H7 (cell line): ENCODE data around the gene UCN2. TPM values are rescaled to one million over a fixed set of nuclear protein-coding genes. Genes with fewer than 3 reads are reported as not detected.
"Not testable (repeated sequence)": the region's sequence is repeated elsewhere in the genome, so short reads cannot be mapped to it uniquely, and the experiment has no call there.

ENCODE experiments used
- DNase-seq: peaks from one replicate; pipeline ENCODE4 v3.0.0; 2012
- H3K27me3 ChIP-seq: 2 replicates; pipeline ENCODE4 v1.6.0; 2011; ENCODE audit warnings: mild to moderate bottlenecking, low read length; ENCODE audit not compliant: control insufficient read depth, insufficient read depth
- H3K36me3 ChIP-seq: replicated peaks from 2 replicates; pipeline ENCODE4 v1.5.1; 2011; ENCODE audit warnings: low read length; ENCODE audit not compliant: control insufficient read depth, insufficient read depth
- H3K4me3 ChIP-seq: 2 replicates; pipeline ENCODE4 v1.5.1; 2011; ENCODE audit warnings: low read depth, mild to moderate bottlenecking, control low read depth, low read length, moderate library complexity; ENCODE audit not compliant: insufficient read depth
- total RNA-seq: library from RNA; depleted of rRNA; stranded (reverse); fragments of >200 nt; shearing (Covaris generic); gene quantifications from 2 replicates; pipeline ENCODE4 v1.2.3, GENCODE V29; 2014

The UCN2 gene
- total RNA-seq, 1 experiment from 2014 or later: 0.69 TPM

DNA sequence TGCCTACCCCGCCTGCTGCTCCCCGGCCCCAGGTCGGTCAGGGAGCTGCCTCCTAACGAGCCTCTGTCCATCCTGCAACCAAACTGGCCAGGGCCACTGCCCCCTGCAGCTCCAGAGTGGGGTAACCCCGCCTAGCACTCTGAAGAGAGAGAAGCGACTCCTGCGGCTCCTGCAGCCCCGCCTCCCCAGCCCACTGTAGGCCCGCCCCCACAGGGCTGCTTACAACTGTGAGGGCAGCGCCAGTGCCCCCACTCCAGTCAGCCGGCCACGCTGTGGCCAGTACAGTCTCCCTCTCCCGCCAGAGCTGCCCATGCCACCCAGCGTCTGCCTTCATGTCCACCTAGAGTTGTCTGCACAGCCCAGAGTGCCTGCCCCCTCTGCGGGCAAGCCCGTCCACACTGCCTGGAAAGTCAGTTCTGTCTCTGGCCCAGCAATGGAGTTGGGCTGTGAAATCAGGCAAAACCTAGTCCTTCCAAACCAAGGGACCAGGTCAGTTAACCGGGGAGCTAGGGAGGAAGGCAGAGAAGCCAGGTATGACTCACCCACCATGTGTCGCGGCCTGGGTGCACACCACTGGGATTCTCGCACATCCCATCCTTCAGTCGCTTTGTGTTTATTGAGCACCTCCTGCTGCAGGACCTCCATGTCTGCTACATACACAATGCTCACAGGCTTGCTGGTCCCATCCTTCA lies 2.4 kb downstream of the UCN2 start:
- no peaks in the 10 kb centered on the region for H3K27me3 ChIP-seq
- H3K4me3 ChIP-seq: no peak overlapping the region
- no peaks in the 10 kb centered on the region; the same call in 1 of the 2 replicates for H3K36me3 ChIP-seq
- DNase-seq: peak; percentile 96

DNA sequence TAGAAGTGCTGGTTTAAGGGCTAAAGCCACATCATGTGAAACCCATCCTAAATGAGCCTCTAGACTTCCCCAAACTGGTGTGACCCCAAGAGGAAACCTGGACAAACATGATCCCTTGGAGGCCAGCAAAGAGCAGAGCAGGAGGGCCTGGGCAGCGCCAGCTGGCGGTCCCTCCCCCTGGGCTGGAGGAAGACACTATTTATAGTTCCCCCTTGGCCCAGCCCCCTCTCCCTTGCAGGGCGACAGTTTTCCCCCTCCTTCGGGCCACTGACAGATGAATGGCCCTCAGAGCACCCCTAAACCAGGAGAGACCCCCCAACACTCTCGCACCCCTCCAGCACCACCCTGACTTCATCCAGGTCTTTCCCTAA lies 2.9 kb downstream of the UCN2 start:
- no peaks in the 10 kb centered on the region; the same call in 1 of the 2 replicates for H3K36me3 ChIP-seq

DNA sequence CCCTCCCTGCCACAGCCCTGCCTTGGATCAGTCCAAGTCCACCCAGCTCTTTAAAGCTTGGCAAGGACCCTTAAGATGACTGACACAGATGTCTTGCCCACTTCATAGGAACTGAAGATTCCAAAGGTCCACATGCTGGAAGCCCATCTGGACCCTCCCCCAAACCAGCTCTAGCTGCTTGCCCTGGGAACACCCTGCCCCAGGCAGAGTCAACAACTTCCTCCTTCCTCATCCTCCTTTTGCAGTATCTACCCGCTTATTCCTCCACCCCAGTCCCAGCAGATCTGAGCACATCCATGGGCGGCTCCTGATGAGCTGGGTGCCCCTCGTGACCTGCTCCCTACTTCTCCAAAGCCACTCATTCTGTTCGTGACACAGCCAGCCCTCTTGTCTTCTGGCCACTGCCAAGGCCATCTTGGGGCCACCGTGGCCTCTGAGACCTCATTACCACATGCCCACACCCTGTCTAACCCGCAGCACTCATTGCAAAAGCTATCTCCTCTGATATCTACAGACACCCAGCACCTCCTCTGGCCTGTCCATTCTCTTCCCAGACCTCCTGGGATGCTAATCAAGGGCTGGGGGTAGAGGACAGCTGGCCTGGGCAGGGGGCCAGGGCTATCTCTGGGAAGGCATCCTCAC lies 5.0 kb downstream of the UCN2 start:
- no peaks in the 10 kb centered on the region; the same call in 1 of the 2 replicates for H3K36me3 ChIP-seq
- H3K4me3 ChIP-seq: no peak overlapping the region
- H3K27me3 ChIP-seq: no peaks in the 10 kb centered on the region
- DNase-seq: peak; percentile 28

More for the DNA sequence above, 2.9 kb downstream of the UCN2 start:
- DNase-seq: no peak
- no peak overlapping the region for H3K4me3 ChIP-seq
- H3K27me3 ChIP-seq: no peaks in the 10 kb centered on the region

DNA sequence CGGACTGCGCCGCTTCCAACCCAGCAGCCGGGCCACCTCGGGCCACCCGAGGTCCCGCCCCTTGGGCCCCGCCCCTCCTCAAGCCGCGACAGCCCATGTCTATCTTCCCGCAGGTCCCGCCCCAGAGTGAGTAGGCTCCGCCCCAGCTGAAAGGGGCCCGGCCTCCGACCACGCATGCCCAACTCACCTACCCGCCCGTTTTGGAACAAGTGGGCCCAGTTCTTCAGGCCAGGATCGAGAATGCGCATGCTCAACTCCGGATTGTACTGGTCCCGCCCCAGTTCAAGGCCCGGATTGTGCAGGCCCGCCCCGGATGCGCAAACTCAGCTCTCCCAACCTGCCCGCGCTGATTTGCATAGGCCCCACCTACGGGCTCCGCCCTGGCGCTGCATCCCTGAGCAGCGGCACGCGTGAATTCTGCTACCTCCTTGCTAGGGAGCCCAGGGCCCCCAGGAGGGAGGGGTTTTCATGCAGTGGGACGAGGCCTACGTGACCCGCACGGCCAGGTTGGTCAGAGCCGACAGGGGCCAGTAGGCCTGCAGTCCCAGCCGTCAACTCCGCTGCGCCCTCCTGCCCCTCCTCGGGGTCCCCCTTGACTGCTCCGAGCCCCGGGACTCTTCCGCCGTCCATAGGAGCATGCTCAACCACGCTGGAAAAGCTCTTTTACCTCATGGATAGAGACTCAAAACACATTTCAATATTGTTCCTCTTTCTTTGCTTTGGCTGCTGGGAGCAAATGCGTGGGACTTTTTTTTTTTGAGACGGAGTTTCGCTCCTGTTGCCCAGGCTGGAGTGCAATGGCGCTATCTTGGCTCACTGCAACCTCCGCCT lies 6.6 kb downstream of the UCN2 start, which contains the start of gene PFKFB4:
TSS of gene PFKFB4 (minus strand) at position 8 of the 831 bp plus-strand sequence. CDS start 26 bp downstream, outside the sequence.
- Histone ChIP-seq H3K4me3 (peak within 1 kb of the TSS; percentile 75), H3K36me3 (no peaks in the 10 kb centered on the region; the same call in 1 of the 2 replicates), H3K27me3 (no peaks in the 10 kb centered on the region)
- DNase-seq: peak; percentile 100

DNA sequence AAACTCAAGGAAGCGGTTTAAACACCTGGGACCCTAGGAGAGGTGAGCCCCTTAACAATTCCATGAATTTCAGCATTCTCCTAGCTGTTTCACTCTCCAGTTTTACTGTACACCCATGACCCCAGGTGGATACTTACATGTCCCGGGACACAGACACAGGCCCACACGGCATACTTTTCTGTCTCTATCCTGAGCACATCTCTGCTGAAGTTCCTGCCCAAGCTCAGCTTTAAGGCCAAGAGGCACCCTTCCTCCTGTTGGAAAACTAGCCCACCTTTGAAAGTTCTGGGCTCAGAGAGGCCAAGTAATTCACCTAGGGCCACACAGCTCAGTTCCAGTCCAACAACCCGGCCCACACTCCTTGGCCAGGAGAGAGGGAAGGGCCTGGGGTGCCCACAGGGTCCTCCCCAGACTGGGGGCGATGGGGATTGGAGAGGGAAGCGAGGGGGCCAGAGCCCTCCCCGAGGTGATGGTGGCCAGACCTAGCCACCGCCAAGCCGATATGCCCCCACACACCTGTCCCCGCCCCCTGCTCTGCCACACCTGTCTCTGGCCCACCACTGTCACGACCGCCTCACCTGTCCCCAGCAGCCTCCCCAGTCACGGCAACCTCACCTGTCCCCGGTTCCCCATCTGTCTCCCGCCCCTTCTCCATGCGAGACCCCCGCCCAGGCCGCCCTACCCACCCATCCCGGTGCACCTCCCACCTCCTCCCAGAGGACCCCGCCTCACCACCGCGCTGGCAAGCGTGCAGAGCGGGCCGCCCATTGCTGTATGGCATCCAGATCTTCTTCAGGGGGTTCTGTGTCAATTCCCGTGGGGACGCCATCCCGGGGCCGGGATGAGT lies 7.4 kb downstream of the UCN2 start:
- no peaks in the 10 kb centered on the region; the same call in 1 of the 2 replicates for H3K36me3 ChIP-seq
- no peaks in the 10 kb centered on the region for H3K27me3 ChIP-seq
- H3K4me3 ChIP-seq: peak overlapping the region; percentile 75
- no peak for DNase-seq

DNA sequence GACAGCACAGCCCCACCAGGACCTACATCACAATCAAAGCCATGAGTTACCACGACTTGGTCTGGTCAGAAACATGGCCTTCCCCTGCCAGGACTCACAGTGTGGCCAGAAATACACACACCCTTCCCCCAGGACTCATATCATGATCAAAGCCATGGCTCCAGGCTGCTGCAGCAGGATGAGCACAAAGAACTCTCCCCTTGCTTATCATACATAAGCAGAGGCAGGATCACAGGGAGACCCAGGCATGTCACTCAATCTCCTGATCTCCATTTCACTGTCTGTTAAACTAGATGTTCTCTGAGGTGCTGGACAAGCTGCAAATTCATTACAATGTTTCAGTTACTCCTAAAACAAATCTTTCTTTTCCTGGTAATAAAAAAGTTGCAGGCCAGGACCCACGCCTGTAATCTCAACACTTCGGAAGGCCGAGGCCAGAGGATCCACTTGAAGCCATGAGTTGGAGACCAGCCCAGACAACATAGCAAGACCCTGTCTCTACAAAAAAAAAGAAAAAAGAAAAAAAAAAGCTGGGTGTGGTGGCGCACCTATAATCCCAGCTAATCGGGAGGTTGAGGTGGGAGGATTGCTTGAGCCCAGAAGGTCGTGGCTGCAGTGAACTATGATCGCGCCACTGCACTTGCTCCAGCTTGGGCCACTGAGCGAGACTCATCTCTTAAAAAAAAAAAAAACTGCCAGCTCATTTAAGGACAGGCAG lies 8.2 kb downstream of the UCN2 start:
- Histone ChIP-seq H3K36me3 (no peaks in the 10 kb centered on the region; the same call in 1 of the 2 replicates), H3K4me3 (no peak overlapping the region; the same call in 1 of the 2 replicates), H3K27me3 (no peaks in the 10 kb centered on the region)
- no peak for DNase-seq

DNA sequence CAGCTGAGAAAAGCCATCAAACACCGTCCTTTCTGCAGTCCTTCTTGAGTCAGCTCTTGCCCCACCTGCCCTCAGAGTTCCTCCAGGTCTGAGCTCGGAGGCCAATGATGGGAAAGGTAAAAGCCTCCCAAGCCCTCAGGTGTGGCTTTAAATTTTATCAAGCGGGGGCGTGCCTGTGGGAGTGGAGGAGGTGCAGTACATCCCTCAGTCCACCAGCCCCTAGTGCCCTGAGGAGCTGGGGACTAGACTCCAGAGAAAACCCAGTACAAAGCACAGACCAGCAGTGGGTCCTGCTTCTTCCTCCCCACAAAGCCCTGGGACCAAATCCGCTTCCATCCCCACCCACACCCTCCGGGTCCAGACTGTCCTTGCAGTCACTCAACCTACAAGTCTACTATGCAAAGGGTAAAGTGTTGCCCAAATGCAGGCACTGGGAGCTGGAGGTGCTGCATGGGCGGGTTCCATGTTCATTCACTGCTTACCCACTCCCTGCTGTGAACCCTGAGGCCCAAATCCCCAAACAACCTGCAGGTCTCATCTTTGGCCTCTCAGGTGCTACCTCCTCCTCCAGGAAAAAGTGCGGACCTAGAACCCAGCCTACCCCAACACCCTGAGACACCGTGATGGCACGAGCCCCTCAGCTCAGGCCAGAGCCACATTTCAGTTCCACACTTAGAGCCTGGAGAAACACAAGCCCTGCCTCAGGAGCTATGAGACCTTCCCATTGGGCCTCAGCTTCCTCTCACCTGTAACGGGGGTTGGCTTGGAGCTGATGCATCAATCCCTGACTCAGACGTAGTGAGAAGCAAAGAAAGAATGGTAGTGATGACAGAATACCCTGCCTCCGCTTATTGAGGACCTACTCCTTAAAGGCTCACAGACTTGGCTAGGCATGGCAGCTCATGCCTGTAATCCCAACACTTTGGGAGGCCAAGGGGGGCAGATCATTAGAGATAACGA lies 9.4 kb downstream of the UCN2 start:
- no peaks in the 10 kb centered on the region; the same call in 1 of the 2 replicates for H3K36me3 ChIP-seq
- DNase-seq: no peak
- H3K27me3 ChIP-seq: no peaks in the 10 kb centered on the region
- H3K4me3 ChIP-seq: no peak overlapping the region

DNA sequence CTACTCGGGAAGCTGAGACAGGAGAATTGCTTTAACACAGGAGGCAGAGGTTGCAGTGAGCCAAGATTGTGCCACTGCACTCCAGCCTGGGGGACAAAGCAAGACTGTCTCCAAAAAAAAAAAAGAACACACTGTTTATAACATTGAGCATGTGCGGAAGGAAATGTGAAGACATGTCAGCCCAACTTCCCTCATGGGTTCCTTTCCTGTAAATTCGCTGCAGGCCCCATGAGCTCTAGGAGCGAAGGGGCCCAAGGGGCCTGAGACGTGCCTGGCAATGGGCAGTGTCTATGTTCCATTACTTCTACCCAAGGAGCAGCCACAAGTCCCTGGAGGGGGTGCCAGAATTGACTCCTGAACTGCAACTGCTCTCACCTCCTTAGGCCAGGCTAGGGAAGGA lies 10.2 kb downstream of the UCN2 start:
- no peak overlapping the region for H3K4me3 ChIP-seq
- peaks cover 1% of the 10 kb centered on the region; the same call in 1 of the 2 replicates for H3K36me3 ChIP-seq
- no peak for DNase-seq
- H3K27me3 ChIP-seq: no peaks in the 10 kb centered on the region

DNA sequence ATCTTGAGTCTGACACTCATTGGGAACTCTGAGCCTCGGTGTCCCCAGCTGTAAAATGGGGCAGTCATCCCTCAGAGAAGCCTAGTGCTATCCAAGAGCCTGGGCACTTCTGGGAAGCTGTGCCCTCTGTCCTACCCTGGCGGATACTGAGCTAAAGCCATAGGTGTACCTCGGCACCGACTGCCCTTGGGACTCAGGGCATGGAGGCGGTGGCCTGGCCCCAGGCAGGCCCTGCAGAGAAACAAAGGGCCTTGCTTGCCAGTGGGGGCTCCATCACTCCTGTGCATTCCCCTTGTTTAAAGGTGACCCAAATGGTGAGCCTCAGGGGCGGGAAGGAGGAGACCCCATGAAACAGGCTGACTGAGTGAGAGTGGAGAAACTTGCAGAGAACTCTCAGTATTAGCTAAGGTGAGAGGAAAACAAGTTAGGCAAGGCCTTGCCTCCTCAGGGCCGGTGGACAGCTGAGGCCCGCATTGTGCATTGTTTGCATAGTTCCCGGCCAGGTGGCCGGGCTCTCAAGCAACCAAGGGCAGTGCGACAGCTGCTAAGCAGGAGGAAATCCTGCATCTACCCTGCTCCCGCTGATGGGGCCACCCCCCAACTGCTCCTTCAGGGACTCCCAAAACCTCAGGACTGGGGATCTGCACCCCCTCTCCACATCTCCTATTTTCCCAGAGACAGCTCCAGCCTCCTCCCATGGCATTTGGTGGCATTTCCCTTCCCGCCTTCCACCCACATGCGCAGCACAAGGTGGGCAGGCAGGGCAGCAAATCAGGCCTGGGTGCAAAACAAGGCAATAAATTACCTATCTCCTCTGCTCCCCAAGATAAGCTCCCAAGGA lies 11.2 kb downstream of the UCN2 start:
- Histone ChIP-seq H3K27me3 (no peaks in the 10 kb centered on the region), H3K4me3 (no peak overlapping the region), H3K36me3 (peaks cover 6% of the 10 kb centered on the region)
- DNase-seq: peak; percentile 39

DNA sequence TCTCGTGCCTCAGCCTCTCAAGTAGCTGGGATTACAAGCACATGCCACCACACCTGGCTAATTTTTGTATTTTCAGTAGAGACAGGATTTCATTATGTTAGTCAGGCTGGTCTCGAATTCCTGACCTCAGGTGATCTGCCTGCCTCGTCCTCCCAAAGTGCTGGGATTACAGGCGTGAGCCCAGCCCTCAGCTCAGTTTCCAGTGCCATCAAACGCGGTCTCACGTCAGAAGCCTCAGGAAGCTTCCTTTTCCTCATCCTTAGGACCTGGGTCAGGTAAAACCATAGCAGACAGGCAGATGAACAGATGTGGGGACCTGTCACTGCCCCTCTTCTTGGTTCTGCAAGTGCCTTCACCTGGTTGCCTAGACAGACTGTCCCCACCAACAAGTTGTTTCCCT lies 11.9 kb downstream of the UCN2 start:
- H3K27me3 ChIP-seq, H3K4me3 ChIP-seq, DNase-seq, H3K36me3 ChIP-seq: not testable (repeated sequence)

DNA sequence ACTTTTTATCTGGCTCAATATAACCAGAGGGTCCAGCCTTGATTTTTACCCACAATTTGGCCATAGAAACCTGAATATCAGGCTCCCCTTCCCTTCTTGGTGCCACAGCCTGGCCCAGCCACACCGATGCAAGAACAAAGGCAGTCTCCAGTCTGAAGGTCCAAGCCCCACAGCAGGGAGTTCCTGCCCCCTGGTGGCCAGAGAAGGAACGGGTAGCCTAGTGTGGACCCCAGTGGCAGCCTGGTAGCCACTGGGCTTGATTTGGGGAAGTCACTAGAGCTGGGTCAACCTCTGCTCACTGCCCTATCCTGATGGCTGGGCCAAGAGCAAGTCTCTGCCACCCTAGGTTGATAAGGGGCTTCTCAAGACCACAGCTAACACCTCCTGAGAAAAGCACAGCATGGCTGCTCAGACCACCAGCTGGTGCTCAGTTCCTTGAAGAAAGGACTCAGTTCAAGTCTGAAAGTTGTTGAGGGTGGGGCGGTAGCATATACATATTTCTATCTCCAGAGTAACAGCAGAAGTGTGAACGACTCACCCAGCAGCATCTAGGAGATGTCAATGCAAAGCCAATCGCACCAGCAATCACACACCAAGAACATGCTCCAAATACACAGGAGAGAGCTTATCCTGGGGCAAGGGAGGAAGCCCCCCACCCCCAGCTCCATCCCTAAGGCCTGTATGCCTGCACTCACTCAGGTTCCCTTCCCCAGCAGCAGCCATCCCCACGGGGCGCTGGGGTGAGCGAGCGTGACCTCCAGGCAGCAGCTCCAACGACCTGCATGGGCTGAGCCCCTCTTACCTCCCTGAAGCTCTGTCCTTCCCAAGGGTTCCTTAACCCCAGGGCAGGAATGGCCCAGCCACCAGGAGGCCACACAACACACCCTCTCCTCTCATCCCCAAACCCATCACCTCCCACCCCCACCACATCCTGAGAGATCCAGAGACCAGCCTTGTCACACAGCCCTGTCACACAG lies 14.6 kb downstream of the UCN2 start:
- Histone ChIP-seq H3K4me3 (no peak overlapping the region), H3K36me3 (peaks cover 14% of the 10 kb centered on the region), H3K27me3 (no peaks in the 10 kb centered on the region)
- DNase-seq: peak; percentile 91
